ENCODE measurements around the gene PTPRM.

Gene PTPRM

GRCh38 chr18:7822435-7823331, 255.6 kb downstream of the PTPRM start:
- H3K4me1 ChIP-seq (ENCODE audit: control insufficient read depth, insufficient read depth, low read length): peaks cover 19% of the 10 kb centered on the region
- no peak overlapping the region for H3K4me3 ChIP-seq (ENCODE audit: insufficient read depth, low read depth, low read length)
- 50 to 52% methylated on average over 9 of the region's 9 CpGs for WGBS, 2 experiments
- no peaks in the 10 kb centered on the region for H3K36me3 ChIP-seq (ENCODE audit: control insufficient read depth, insufficient read depth, low read length)
- H3K9me3 ChIP-seq (ENCODE audit: control insufficient read depth, low read length): no peaks in the 10 kb centered on the region
- peak overlapping the region; percentile 56 for H3K27ac ChIP-seq (ENCODE audit: insufficient read depth, low read depth, low read length, poor library complexity, severe bottlenecking)
- H3K27me3 ChIP-seq (ENCODE audit: control insufficient read depth, insufficient read depth, low read length, poor library complexity, severe bottlenecking): no peaks in the 10 kb centered on the region

- WGBS, 2 experiments: 93 to 97% methylated on average over 5 of the region's 5 CpGs
- no peak overlapping the region for H3K27ac ChIP-seq (ENCODE audit: insufficient read depth, low read depth, low read length, poor library complexity, severe bottlenecking)
Observed at GRCh38 chr18:7824970-7825369, 257.9 kb downstream of the PTPRM start.

GRCh38 chr18:7830468-7830867, 263.4 kb downstream of the PTPRM start:
- no peak overlapping the region for H3K27ac ChIP-seq (ENCODE audit: insufficient read depth, low read depth, low read length, poor library complexity, severe bottlenecking)
- H3K4me3 ChIP-seq (ENCODE audit: insufficient read depth, low read depth, low read length): no peak overlapping the region
- H3K4me1 ChIP-seq (ENCODE audit: control insufficient read depth, insufficient read depth, low read length): no peaks in the 10 kb centered on the region
- no peaks in the 10 kb centered on the region for H3K36me3 ChIP-seq (ENCODE audit: control insufficient read depth, insufficient read depth, low read length)
- WGBS, 2 experiments: 74 to 79% methylated on average over 3 of the region's 3 CpGs
- no peaks in the 10 kb centered on the region for H3K27me3 ChIP-seq (ENCODE audit: control insufficient read depth, insufficient read depth, low read length, poor library complexity, severe bottlenecking)
- no peaks in the 10 kb centered on the region for H3K9me3 ChIP-seq (ENCODE audit: control insufficient read depth, low read length)

More at GRCh38 chr18:7824970-7825369, 257.9 kb downstream of the PTPRM start:
- no peaks in the 10 kb centered on the region for H3K9me3 ChIP-seq (ENCODE audit: control insufficient read depth, low read length)
- no peaks in the 10 kb centered on the region for H3K36me3 ChIP-seq (ENCODE audit: control insufficient read depth, insufficient read depth, low read length)
- H3K4me3 ChIP-seq (ENCODE audit: insufficient read depth, low read depth, low read length): no peak overlapping the region
- no peaks in the 10 kb centered on the region for H3K27me3 ChIP-seq (ENCODE audit: control insufficient read depth, insufficient read depth, low read length, poor library complexity, severe bottlenecking)
- H3K4me1 ChIP-seq (ENCODE audit: control insufficient read depth, insufficient read depth, low read length): peaks cover 19% of the 10 kb centered on the region

DNA sequence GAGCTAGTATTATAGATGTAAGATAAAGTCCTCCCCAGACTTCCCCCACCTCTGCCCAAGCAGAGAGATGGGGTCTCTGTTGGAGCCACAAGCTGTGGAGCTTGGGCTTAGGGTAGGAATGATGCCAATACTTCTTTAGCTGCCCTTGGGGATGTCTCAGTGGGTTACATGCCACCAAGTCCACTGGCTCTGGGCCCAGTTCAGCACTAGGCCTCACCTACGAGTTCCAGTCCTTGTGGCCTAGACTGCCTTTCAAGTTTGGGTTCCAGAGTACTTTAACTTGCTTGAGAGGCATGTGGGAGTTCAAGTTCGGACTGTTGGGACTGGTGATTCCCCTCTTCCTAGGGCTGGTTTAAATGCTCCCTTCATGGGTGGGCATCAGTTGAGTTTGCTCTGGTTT, 272.4 kb downstream of the PTPRM start:
- H3K36me3 ChIP-seq (ENCODE audit: control insufficient read depth, insufficient read depth, low read length): no peaks in the 10 kb centered on the region
- no peaks in the 10 kb centered on the region for H3K27me3 ChIP-seq (ENCODE audit: control insufficient read depth, insufficient read depth, low read length, poor library complexity, severe bottlenecking)
- no peaks in the 10 kb centered on the region for H3K9me3 ChIP-seq (ENCODE audit: control insufficient read depth, low read length)
- H3K27ac ChIP-seq (ENCODE audit: insufficient read depth, low read depth, low read length, poor library complexity, severe bottlenecking): no peak overlapping the region
- H3K4me1 ChIP-seq (ENCODE audit: control insufficient read depth, insufficient read depth, low read length): no peaks in the 10 kb centered on the region
- H3K4me3 ChIP-seq (ENCODE audit: insufficient read depth, low read depth, low read length): no peak overlapping the region
- WGBS, 2 experiments: 89 to 95% methylated on average over 2 of the region's 2 CpGs

- Histone ChIP-seq H3K36me3 (ENCODE audit: control insufficient read depth, insufficient read depth, low read length) (no peaks in the 10 kb centered on the region), H3K4me3 (ENCODE audit: insufficient read depth, low read depth, low read length) (no peak overlapping the region), H3K27ac (ENCODE audit: insufficient read depth, low read depth, low read length, poor library complexity, severe bottlenecking) (no peak overlapping the region), H3K27me3 (ENCODE audit: control insufficient read depth, insufficient read depth, low read length, poor library complexity, severe bottlenecking) (no peaks in the 10 kb centered on the region), H3K9me3 (ENCODE audit: control insufficient read depth, low read length) (no peaks in the 10 kb centered on the region), H3K4me1 (ENCODE audit: control insufficient read depth, insufficient read depth, low read length) (no peaks in the 10 kb centered on the region)
- 48 to 50% methylated on average over 2 of the region's 2 CpGs for WGBS, 2 experiments
Observed at GRCh38 chr18:7840411-7840810, 273.3 kb downstream of the PTPRM start.

DNA sequence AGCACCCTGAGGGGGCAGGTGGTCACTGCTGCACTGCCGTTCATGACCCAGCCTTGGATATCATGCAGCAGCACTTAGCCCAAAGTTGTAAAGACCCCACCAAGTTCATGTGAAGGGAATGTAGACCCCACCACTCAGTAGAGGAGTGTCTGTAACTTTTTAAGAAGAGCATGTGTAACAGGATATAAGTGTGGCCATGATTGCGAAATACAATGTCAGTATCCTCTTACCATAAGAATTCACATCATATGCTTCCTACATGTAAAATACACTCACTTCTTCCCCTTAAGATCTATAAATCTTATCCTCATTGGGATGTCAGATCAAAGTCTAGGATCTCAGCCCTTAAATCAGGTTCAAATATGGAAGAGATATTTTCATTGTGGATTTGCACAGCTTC, 276.9 kb downstream of the PTPRM start:
- no peaks in the 10 kb centered on the region for H3K4me1 ChIP-seq (ENCODE audit: control insufficient read depth, insufficient read depth, low read length)
- H3K27me3 ChIP-seq (ENCODE audit: control insufficient read depth, insufficient read depth, low read length, poor library complexity, severe bottlenecking): no peaks in the 10 kb centered on the region
- 96 to 100% methylated on average over 2 of the region's 2 CpGs for WGBS, 2 experiments
- no peaks in the 10 kb centered on the region for H3K9me3 ChIP-seq (ENCODE audit: control insufficient read depth, low read length)
- H3K4me3 ChIP-seq (ENCODE audit: insufficient read depth, low read depth, low read length): no peak overlapping the region
- no peaks in the 10 kb centered on the region for H3K36me3 ChIP-seq (ENCODE audit: control insufficient read depth, insufficient read depth, low read length)
- no peak overlapping the region for H3K27ac ChIP-seq (ENCODE audit: insufficient read depth, low read depth, low read length, poor library complexity, severe bottlenecking)

DNA sequence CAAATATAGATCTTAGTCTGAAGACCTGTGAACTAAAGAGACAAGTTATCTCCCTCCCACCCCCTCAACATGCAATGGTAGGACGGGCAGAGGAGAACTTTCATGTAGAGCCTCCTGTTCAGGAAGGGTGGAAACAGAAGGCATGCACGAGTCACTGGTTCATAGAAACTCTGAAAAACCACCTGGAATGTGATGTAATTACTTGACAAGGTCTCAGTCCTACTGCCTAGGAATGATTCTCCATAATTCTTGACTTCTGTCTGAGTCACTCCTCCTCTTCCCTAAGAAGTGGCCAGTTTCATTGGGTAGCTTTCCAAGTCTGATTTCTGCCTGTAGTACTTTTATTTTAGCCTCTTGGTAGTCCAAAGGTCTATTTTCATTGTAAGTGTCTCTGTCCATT, 277.3 kb downstream of the PTPRM start:
- H3K9me3 ChIP-seq (ENCODE audit: control insufficient read depth, low read length): no peaks in the 10 kb centered on the region
- no peaks in the 10 kb centered on the region for H3K27me3 ChIP-seq (ENCODE audit: control insufficient read depth, insufficient read depth, low read length, poor library complexity, severe bottlenecking)
- no peaks in the 10 kb centered on the region for H3K4me1 ChIP-seq (ENCODE audit: control insufficient read depth, insufficient read depth, low read length)
- no peak overlapping the region for H3K4me3 ChIP-seq (ENCODE audit: insufficient read depth, low read depth, low read length)
- H3K27ac ChIP-seq (ENCODE audit: insufficient read depth, low read depth, low read length, poor library complexity, severe bottlenecking): no peak overlapping the region
- H3K36me3 ChIP-seq (ENCODE audit: control insufficient read depth, insufficient read depth, low read length): no peaks in the 10 kb centered on the region
- WGBS, 2 experiments: 96 to 100% methylated on average over 2 of the region's 2 CpGs

- WGBS, 2 experiments: 92 to 99% methylated on average over 4 of the region's 4 CpGs
- H3K36me3 ChIP-seq (ENCODE audit: control insufficient read depth, insufficient read depth, low read length): no peaks in the 10 kb centered on the region
- no peaks in the 10 kb centered on the region for H3K4me1 ChIP-seq (ENCODE audit: control insufficient read depth, insufficient read depth, low read length)
- no peak overlapping the region for H3K4me3 ChIP-seq (ENCODE audit: insufficient read depth, low read depth, low read length)
- H3K27ac ChIP-seq (ENCODE audit: insufficient read depth, low read depth, low read length, poor library complexity, severe bottlenecking): no peak overlapping the region
- H3K27me3 ChIP-seq (ENCODE audit: control insufficient read depth, insufficient read depth, low read length, poor library complexity, severe bottlenecking): no peaks in the 10 kb centered on the region
- no peaks in the 10 kb centered on the region for H3K9me3 ChIP-seq (ENCODE audit: control insufficient read depth, low read length)
Observed at GRCh38 chr18:7846335-7846734, 279.2 kb downstream of the PTPRM start.

- Histone ChIP-seq H3K27ac (ENCODE audit: insufficient read depth, low read depth, low read length, poor library complexity, severe bottlenecking) (no peak overlapping the region), H3K9me3 (ENCODE audit: control insufficient read depth, low read length) (no peaks in the 10 kb centered on the region), H3K4me1 (ENCODE audit: control insufficient read depth, insufficient read depth, low read length) (no peaks in the 10 kb centered on the region), H3K36me3 (ENCODE audit: control insufficient read depth, insufficient read depth, low read length) (no peaks in the 10 kb centered on the region), H3K27me3 (ENCODE audit: control insufficient read depth, insufficient read depth, low read length, poor library complexity, severe bottlenecking) (no peaks in the 10 kb centered on the region), H3K4me3 (ENCODE audit: insufficient read depth, low read depth, low read length) (no peak overlapping the region)
- 93 to 98% methylated on average over 4 of the region's 4 CpGs for WGBS, 2 experiments
Observed at GRCh38 chr18:7847357-7848053, 280.4 kb downstream of the PTPRM start.

DNA sequence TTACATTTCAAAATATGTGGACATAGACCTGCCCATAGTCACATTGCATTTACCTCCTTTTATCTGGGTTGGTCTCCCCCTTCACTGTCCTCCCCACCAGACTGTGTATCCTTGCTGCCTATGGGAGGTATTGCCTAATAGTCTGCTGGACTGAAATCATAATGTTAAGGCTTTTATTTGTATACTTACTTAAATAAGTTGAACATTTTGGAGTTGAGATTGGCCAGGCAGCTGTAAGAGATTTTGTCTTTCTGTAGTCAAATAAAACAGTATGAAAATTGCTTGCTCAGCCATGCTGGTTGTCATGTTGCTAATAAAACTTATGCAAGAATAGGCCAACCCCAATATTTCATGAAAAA, 280.9 kb downstream of the PTPRM start:
- Histone ChIP-seq H3K9me3 (ENCODE audit: control insufficient read depth, low read length) (no peaks in the 10 kb centered on the region), H3K27ac (ENCODE audit: insufficient read depth, low read depth, low read length, poor library complexity, severe bottlenecking) (no peak overlapping the region), H3K27me3 (ENCODE audit: control insufficient read depth, insufficient read depth, low read length, poor library complexity, severe bottlenecking) (no peaks in the 10 kb centered on the region), H3K4me3 (ENCODE audit: insufficient read depth, low read depth, low read length) (no peak overlapping the region), H3K36me3 (ENCODE audit: control insufficient read depth, insufficient read depth, low read length) (no peaks in the 10 kb centered on the region), H3K4me1 (ENCODE audit: control insufficient read depth, insufficient read depth, low read length) (no peaks in the 10 kb centered on the region)

Measured in ectodermal cell (in vitro differentiated cells).